Measurements from ENCODE around the gene AP1M2. TPM values are rescaled to one million over a fixed set of nuclear protein-coding genes. Genes with fewer than 3 reads are reported as not detected.
"Not testable (repeated sequence)": the region's sequence is repeated elsewhere in the genome, so short reads cannot be mapped to it uniquely, and the experiment has no call there.

The AP1M2 gene
- total RNA-seq, 1 donor from 2014 or later, result not detected

DNA sequence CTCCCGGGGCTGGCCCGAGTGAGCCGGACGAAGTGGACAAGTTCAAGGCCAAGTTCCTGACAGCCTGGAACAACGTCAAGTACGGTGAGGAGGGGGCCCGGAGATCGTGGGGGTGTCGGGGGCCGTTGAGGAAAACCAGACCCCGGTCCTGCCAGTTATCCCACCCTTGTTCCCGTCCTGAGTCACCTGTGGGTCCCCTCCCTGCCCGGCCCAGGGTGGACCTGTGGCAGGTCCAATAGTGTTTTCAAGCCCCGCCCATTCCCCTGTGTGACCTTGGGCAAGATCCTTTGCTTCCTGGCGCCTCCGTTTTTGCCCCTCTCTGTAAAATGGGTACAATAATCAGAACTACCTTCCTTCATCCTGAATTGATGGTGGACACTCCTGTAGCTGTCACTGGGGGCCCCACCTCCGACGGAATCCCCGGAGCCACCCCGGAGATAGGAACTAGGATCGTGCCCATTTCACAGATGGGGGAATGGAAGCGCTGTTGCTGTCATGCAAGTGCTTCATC lies 42.8 kb downstream of the AP1M2 start:
- intact Hi-C loops (cut with micrococcal nuclease), result loop anchor here (5.0 kb wide), 1 partner anchor 37 kb away; no protein-coding TSS in a partner anchor

DNA sequence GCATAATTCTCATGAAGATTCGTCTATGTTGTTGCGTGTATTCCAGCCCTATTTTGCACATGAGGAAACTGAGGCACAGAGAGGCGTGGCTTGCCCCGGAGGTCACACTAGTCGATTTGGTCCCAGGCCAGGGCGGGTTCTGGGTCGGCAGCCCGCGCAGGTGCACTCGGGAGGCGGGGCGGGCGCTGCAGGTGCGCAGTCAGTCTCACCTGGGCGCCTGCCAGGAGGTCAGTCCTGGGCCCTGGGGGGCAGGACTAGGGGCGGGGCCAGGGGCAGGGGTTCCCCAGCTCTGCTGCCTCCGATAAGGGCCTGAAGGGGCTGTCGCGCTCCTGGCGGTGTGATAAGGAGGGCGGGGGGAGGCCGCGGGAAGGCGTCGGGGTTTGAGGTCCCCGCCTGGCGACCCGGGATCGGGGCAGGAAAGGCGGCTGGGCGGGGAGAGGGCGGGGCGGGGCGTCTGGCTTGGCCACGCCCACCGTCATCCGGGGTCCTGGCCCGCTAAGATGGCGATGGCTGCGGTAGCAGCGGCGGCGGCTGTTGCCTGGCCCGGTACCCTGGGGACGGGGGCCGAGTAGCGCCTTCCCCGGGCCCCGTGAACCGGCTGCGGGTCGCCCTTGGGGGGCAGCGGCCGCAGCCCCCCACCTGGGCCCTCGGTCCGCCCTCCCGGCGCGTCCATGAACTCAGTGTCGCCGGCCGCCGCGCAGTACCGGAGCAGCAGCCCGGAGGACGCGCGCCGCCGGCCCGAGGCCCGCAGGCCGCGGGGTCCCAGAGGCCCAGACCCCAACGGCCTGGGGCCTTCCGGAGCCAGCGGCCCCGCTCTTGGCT lies 43.5 kb downstream of the AP1M2 start, which contains the start of gene ATG4D:
TSS of gene ATG4D (plus strand) at position 485 of the 822 bp plus-strand sequence. CDS start at position 672, 187 bp downstream.
- intact Hi-C loops (cut with micrococcal nuclease), result loop anchor here (1.0 to 5.0 kb wide), 2 partner anchors 23 to 36 kb away; partner anchors contain the start of gene KRI1

DNA sequence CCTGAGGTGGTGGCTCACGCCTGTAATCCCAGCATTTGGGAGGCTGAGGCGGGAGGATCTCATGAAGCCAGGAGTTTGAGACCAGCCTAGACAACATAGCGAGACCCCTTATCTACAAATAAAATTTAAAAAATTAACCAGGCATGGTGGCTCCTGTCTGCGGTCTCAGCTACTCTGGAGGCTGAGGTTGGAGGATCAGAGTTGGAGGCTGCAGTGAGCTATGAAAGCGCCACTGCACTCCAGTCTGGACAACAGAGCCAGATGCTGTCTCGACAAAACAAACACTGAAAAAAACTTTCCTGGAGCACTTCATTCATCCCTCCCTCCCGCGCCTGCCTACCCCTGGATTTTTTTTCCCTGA lies 44.1 kb downstream of the AP1M2 start:
- intact Hi-C loops (cut with micrococcal nuclease), result loop anchor here (1.0 to 5.0 kb wide), 2 partner anchors 23 to 36 kb away; partner anchors contain the start of gene KRI1

DNA sequence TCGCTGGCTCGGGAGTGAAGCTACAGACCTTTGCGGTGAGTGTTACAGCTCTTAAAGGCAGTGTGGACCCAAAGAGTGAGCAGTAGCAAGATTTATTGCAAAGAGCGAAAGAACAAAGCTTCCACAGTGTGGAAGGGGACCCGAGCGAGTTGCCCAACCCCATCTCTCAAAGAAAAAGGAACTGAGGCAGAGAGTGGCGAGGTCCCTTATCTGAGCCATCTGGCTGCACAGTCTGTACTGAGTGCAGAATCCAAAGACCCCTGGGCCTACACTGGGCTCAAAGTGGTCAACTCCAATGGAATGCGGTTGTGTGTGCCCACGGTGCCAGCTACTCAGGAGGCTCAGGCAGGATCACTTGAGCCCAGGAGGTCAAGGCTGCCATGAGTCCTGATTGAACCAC lies 48.1 kb downstream of the AP1M2 start:
- intact Hi-C loops (cut with micrococcal nuclease), result not testable (repeated sequence)

DNA sequence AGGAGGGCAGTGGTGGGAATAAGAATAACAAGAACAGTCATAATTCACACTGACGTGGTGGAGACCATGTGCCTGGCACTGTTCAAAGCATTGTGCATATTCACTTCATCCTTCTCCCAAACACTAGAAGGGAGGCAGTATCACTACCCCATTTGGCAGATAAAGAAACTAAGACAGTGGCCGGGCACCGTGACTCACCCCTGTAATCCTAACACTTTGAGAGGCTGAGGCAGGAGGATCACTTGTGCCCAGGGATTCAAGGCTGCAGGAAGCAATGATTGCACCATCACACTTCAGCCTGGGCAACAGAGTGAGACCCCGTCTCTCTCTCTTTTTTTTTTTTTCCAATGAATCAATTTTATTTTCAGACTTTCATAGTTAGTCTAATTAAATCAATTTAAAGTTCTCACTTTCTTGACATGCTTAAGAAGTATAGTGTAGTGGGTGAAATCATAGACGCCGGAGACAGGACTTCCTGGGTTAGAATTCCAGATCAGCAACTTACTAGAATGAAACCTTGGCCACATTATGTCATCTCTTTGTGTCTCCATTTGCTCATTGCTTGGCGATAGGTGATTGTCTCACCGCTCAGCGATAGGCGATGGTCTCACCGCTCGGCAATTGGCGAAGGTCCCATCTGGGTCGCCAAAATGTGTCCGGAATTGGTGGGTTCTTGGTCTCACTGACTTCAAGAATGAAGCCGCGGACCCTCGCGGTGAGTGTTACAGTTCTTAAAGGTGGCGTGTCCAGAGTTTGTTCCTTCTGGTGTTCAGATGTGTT lies 48.7 kb downstream of the AP1M2 start:
- intact Hi-C loops (cut with micrococcal nuclease), result no loop called here

DNA sequence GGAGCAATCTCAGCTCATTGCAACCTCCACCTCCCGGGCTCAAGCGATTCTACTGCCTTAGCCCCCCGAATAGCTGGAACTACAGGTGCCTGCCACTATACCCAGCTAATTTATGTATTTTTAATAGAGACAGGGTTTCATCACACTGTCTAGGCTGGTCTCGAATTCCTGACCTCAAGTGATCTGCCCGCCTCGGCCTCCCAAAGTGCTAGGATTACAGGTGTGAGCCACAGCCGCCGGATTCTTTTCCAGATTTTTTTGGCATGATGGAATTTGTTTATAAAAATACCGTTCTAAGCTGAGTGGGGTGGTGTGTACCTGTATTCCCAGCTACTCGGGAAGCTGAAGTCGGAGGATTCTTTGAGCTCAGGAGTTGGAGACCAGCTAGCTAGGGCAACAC lies 49.4 kb downstream of the AP1M2 start:
- intact Hi-C loops (cut with micrococcal nuclease), result no loop called here

DNA sequence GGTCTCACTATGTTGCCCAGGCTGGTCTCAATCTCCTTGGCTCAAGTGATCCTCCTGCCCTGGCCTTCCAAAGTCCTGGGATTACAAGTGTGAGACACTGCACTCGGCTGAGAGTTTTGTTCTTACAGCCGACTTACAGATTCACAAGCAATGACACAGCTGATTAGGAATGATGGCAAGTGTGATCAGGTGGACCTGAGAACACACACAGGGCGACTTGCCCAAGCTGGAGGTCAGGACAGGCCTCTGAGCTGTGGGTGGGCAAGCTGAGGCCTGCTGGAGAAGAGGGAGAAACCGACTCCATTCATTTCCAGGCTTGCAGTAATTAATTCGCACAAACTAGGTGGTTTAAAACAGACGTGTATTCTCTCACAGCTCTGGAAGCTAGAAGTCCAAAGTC lies 51.5 kb downstream of the AP1M2 start:
- intact Hi-C loops (cut with micrococcal nuclease), result no loop called here

DNA sequence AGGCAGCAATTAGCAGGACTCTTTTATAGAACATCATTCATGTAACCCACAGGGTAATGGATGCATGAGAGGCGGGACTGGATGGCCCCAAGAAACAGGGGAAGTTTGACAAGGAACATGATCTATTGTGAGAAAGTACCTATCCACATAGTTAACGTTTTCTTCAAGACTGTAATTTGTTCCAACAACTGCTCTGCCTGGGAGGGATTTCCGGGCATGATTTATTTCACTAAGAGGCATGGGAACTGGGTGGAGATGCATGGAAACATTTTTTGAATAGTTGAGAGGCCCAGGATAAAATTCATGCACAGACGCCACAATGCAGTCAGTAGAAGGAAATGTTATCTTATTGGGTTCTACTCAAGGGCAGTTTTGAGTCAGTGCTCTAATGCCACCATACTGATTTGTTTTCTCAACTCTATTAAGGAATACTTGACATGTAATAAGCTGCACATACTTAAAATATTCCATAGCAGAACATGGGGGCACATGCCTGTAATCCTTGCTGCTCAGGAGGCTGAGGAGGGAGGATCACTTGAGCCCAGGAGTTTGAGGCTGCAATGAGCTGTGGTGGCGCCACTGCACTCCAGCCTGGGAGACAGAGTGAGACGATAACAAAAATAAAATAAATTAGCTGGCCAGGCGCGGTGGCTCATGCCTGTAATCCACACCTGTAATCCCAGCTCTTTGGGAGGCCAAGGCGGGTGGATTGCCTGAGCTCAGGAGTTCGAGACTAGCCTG lies 53.3 kb downstream of the AP1M2 start:
- intact Hi-C loops (cut with micrococcal nuclease), result no loop called here

DNA sequence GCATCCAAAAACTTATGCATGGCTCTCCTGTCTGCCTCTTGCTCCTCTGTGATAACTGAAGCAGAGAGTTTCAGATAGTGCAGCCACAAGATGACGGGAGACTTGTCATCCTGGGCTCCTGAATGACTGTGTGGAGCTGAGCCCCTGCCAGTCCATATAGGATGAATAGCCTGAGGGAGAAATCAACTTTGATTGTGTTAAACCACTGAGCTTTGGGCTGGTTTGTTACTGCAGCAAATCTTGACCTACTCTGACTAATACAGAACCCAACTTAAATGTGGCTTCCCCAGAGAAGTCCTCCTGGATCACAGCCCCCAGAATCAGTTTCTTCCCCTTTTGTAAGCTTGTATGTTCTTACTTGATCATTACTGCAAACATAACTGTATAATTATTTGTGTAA lies 54.7 kb downstream of the AP1M2 start:
- intact Hi-C loops (cut with micrococcal nuclease), result no loop called here

DNA sequence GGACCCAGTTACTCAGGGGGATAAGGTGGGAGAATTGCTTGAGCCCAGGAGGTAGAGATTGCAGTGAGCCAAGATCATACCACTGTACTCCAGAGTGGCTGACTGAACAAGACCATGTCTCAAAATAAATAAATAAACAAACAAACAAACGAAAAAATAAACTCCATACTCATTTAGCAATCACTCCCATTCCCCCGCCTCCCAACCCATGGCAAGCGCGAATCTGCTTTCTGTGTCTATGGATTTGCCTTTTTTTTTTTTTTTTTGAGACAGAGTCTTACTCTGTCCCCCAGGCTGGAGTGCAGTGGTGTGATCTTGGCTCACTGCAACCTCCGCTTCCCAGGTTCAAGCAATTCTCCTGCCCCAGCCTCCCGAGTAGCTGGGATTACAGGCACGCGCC lies 60.2 kb downstream of the AP1M2 start:
- intact Hi-C loops (cut with micrococcal nuclease), result not testable (repeated sequence)

DNA sequence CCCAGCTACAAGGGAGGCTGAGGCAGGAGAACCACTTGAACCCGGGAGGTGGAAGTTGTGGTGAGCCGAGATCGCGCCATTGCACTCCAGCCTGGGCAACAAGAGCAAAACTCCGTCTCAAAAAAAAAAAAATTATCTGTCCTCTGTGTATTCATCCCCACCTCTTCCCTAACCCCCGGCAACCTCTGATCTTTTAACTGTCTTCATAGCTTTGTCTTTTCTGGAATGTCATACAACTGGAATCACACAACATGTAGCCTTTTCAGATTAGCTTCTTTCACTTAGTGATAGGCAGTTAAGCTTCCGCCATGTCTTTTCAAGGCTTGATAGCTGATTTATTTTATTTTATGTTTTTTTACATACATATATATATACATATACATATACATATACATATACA lies 61.5 kb downstream of the AP1M2 start:
- intact Hi-C loops (cut with micrococcal nuclease), result no loop called here

DNA sequence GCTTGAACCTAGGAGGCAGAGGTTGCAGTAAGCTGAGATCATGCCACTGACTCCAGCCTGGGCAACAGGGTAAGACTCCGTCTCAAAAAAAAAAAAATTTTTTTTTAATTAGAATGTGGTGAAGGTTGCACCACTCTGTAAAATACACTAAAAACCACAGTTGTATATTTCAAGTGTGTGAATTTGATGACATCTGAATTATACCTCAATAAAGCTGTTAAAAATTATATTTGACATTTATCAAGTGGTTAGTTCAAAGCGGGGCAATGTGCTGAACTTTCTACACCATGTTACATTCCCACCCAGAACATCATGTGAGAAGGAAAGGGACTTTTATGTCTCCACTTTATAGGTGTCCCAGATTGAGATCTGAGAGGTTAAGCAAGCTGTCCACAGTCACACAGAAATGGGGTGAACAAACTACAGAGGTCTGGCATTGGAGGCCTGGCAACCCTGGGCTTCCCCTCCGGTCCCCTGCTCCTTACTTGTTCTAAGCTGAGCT lies 63.9 kb downstream of the AP1M2 start:
- intact Hi-C loops (cut with micrococcal nuclease), result no loop called here

Other genes starting within 250 kb of the AP1M2 start
- 183 and 185 TPM in 2 replicates for gene ICAM3, start 247.7 kb downstream of the AP1M2 start, total RNA-seq
- gene TYK2, start 206.7 kb downstream of the AP1M2 start, total RNA-seq, result 250 and 257 TPM in 2 replicates
- gene CDC37, start 183.8 kb downstream of the AP1M2 start, total RNA-seq, result 201 and 202 TPM in 2 replicates
- 61.2 and 64.9 TPM in 2 replicates for gene PDE4A, start 166.8 kb downstream of the AP1M2 start, total RNA-seq
- 88.7 and 98.7 TPM in 2 replicates for gene KEAP1, start 84.0 kb downstream of the AP1M2 start, total RNA-seq
- not detected in 2 replicates for gene S1PR5, start 69.9 kb downstream of the AP1M2 start, total RNA-seq
- 36.5 and 40.6 TPM in 2 replicates for gene ATG4D, start 43.4 kb downstream of the AP1M2 start, total RNA-seq
- gene KRI1, start 21.3 kb downstream of the AP1M2 start, total RNA-seq, result 56.2 and 61.4 TPM in 2 replicates
- gene CDKN2D, start 18.3 kb downstream of the AP1M2 start, total RNA-seq, result 52.0 and 55.1 TPM in 2 replicates
- 129 and 139 TPM in 2 replicates for gene SLC44A2, start 38.2 kb upstream of the AP1M2 start, total RNA-seq
- 420 and 439 TPM in 2 replicates for gene ILF3, start 67.0 kb upstream of the AP1M2 start, total RNA-seq
- 52.4 and 53.7 TPM in 2 replicates for gene QTRT1, start 114.1 kb upstream of the AP1M2 start, total RNA-seq
- 264 and 273 TPM in 2 replicates for gene DNM2, start 130.8 kb upstream of the AP1M2 start, total RNA-seq
- 10.0 and 12.8 TPM in 2 replicates for gene TMED1, start 248.9 kb upstream of the AP1M2 start, total RNA-seq